Transverse colon (tissue), 4 donors: ENCODE measurements around the gene FOXJ3. TPM values are rescaled to one million over a fixed set of nuclear protein-coding genes. Genes with fewer than 3 reads are reported as not detected.

Source experiments
- DNase-seq: peaks from one replicate; pipeline ENCODE4 v3.0.0-alpha.2; 2019
- H3K27ac ChIP-seq, 4 donors: fragments of 200-600 bp; sonication (generic); 2 replicates each; pipeline ENCODE4 v1.5.1; 2016 to 2018; ENCODE audit warnings: inconsistent platforms in 4 of 4
- H3K27me3 ChIP-seq: fragments of 200-600 bp; sonication (generic); 2 replicates; pipeline ENCODE4 v1.5.1; 2017; ENCODE audit warnings: inconsistent platforms
- H3K36me3 ChIP-seq, 4 donors: fragments of 200-600 bp; sonication (generic); 2 replicates each; pipeline ENCODE4 v1.5.1; 2017 to 2019; ENCODE audit warnings: inconsistent platforms in 4 of 4
- H3K4me1 ChIP-seq, 4 donors: fragments of 200-600 bp; sonication (generic); 2 replicates each; pipeline ENCODE4 v1.5.1; 2017 to 2020; ENCODE audit warnings: inconsistent platforms in 4 of 4
- H3K4me3 ChIP-seq, 4 donors: fragments of 200-600 bp; sonication (generic); 1 replicate in 1 of 4; 2 replicates in 3 of 4; pipeline versions ENCODE4 v1.5.1 to v1.6.1; 2017 to 2019; ENCODE audit warnings: inconsistent platforms in 4 of 4
- H3K9me3 ChIP-seq, 2 donors: fragments of 200-600 bp; sonication (generic); 2 replicates each; pipeline ENCODE4 v1.5.1; 2017 to 2019; ENCODE audit warnings: inconsistent platforms in 2 of 2
- CTCF ChIP-seq, 5 experiments: fragments of 200-600 bp in 3 of 5; fragments of 450-650 bp in 2 of 5; sonication (generic) in 3 of 5; IDR thresholded peaks; 1 replicate in 2 of 5; 2 replicates in 3 of 5; pipeline ENCODE4 v1.5.1; 2016 to 2017; ENCODE audit warnings: antibody characterized with exemption in 5 of 5, inconsistent platforms in 3 of 5, mild to moderate bottlenecking in 2 of 5, moderate library complexity in 1 of 5
- EP300 ChIP-seq: sonication (generic); formaldehyde crosslinking; IDR thresholded peaks from one replicate; pipeline ENCODE4 v1.6.1; 2017; ENCODE audit warnings: antibody characterized with exemption, low read depth
- POLR2A ChIP-seq: fragments of 450-650 bp; IDR thresholded peaks from one replicate; pipeline ENCODE4 v1.6.1; 2016; ENCODE audit warnings: antibody characterized with exemption, mild to moderate bottlenecking, moderate library complexity
- POLR2AphosphoS5 ChIP-seq, 3 donors: sonication (generic); formaldehyde crosslinking; IDR thresholded peaks; one replicate each; pipeline ENCODE4 v1.6.1; 2016; ENCODE audit warnings: antibody characterized with exemption in 3 of 3
- WGBS, 2 donors: methylation state at CpG; one replicate each; pipeline ENCODE4 v1.1.5; 2018; ENCODE audit warnings: low coverage in 1 of 2; 5-methylcytosine and 5-hydroxymethylcytosine counted together
- in situ Hi-C, 4 donors: fragments of 200-750 bp; cut with MboI; loops; one replicate each; pipeline versions ENCODE4 v1.15.0 to v1.15.1; 2017; ENCODE audit warnings: low sequenced_read_pairs in 3 of 4, low pct_ligation_motif_present in 1 of 4, low pct_unique_long_range_greater_than_20kb in 1 of 4
- intact Hi-C: fragments of 100-400 bp; cut with DNase I; formaldehyde crosslinking; loops from one replicate; pipeline ENCODE4 v1.15.1; 2023; ENCODE audit warnings: low total_unique reads
- total RNA-seq, 4 donors: library from RNA; depleted of rRNA; stranded (reverse); fragments of >200 nt; gene quantifications; one replicate each; pipeline ENCODE4 v1.1.0, GENCODE V29; 2016

FOXJ3 gene
- total RNA-seq, 4 donors from 2014 or later: 18.5 to 62.1 (median 38.6) TPM

- no peak for TF ChIP-seq EP300
- no peak for TF ChIP-seq POLR2A
- TF ChIP-seq POLR2AphosphoS5 (IDR thresholded peaks at IDR 0.05): peak in 1 of 3 donors; percentile 57
- no peak for TF ChIP-seq CTCF (IDR thresholded peaks at IDR 0.05)
- H3K9me3 ChIP-seq: no peaks in the 10 kb centered on the region
- peaks cover 0 to 16% (median 4%) of the 10 kb centered on the region in 4 donors for H3K4me1 ChIP-seq
- in situ Hi-C loops (no loop called here), intact Hi-C loops (no loop called here)
- 44% methylated on average over 3 of the region's 3 CpGs; no CpG with 5 or more reads in 1 of the 2 donors for WGBS, 2 donors
- H3K36me3 ChIP-seq: no peaks in the 10 kb centered on the region
- H3K27me3 ChIP-seq: no peaks in the 10 kb centered on the region
- H3K27ac ChIP-seq: peak overlapping the region in 3 of 4 donors; percentile 53 to 63 (median 57)
- H3K4me3 ChIP-seq: no peak overlapping the region
- DNase-seq: peak; percentile 68
Measured at GRCh38 chr1:42152119-42152518, 182.9 kb downstream of the FOXJ3 start.

- Histone ChIP-seq H3K9me3 (no peaks in the 10 kb centered on the region), H3K36me3 (no peaks in the 10 kb centered on the region), H3K27me3 (peaks cover 9% of the 10 kb centered on the region), H3K4me1 (peaks cover 0 to 16% (median 4%) of the 10 kb centered on the region in 4 donors), H3K27ac (no peak overlapping the region), H3K4me3 (no peak overlapping the region)
- DNase-seq: no peak
- WGBS, 2 donors: 88% methylated on average over 5 of the region's 5 CpGs; no CpG with 5 or more reads in 1 of the 2 donors
- TF ChIP-seq POLR2AphosphoS5 (IDR thresholded peaks at IDR 0.05): no peak
- no peak for TF ChIP-seq EP300
- TF ChIP-seq CTCF (IDR thresholded peaks at IDR 0.05): no peak
- no peak for TF ChIP-seq POLR2A
- in situ Hi-C loops (no loop called here), intact Hi-C loops (no loop called here)
Measured at GRCh38 chr1:42150651-42151050, 184.4 kb downstream of the FOXJ3 start.

GRCh38 chr1:42148166-42148565 lies 186.9 kb downstream of the FOXJ3 start:
- WGBS, 2 donors: 72 to 100% methylated on average over 1 of the region's 1 CpG

GRCh38 chr1:42146626-42147320 lies 188.3 kb downstream of the FOXJ3 start:
- H3K4me3 ChIP-seq: no peak overlapping the region
- peak; percentile 91 for DNase-seq
- 16% methylated on average over 19 of the region's 19 CpGs; no CpG with 5 or more reads in 1 of the 2 donors for WGBS, 2 donors
- no peaks in the 10 kb centered on the region for H3K4me1 ChIP-seq
- TF ChIP-seq POLR2A: no peak
- TF ChIP-seq POLR2AphosphoS5 (IDR thresholded peaks at IDR 0.05): peak in 2 of 3 donors; percentile 34 to 64
- TF ChIP-seq EP300: peak; percentile 32
- TF ChIP-seq CTCF (IDR thresholded peaks at IDR 0.05): peak; percentile 68 to 99 (median 79)
- peaks cover 24% of the 10 kb centered on the region for H3K27me3 ChIP-seq
- no peaks in the 10 kb centered on the region for H3K9me3 ChIP-seq
- intact Hi-C loops: no loop called here
- H3K36me3 ChIP-seq: no peaks in the 10 kb centered on the region
- in situ Hi-C loops: loop anchor here in 1 of 4 donors (25.0 kb wide), 2 partner anchors 584 to 591 kb away; partner anchors contain the start of gene CLDN19
- H3K27ac ChIP-seq: no peak overlapping the region

More at GRCh38 chr1:42148166-42148565, 186.9 kb downstream of the FOXJ3 start:
- H3K27ac ChIP-seq: no peak overlapping the region
- in situ Hi-C loops: loop anchor here in 1 of 4 donors (25.0 kb wide), 2 partner anchors 586 to 589 kb away; partner anchors contain the start of gene CLDN19
- peaks cover 14% of the 10 kb centered on the region for H3K27me3 ChIP-seq
- H3K9me3 ChIP-seq: no peaks in the 10 kb centered on the region
- no peaks in the 10 kb centered on the region for H3K36me3 ChIP-seq
- DNase-seq: no peak
- TF ChIP-seq EP300: no peak
- intact Hi-C loops: no loop called here
- peaks cover 0 to 12% (median under 1%) of the 10 kb centered on the region in 4 donors for H3K4me1 ChIP-seq
- no peak overlapping the region for H3K4me3 ChIP-seq
